Measurements from ENCODE around the gene GREB1L. TPM values are rescaled to one million over a fixed set of nuclear protein-coding genes. Genes with fewer than 3 reads are reported as not detected.
"Not testable (repeated sequence)": the region's sequence is repeated elsewhere in the genome, so short reads cannot be mapped to it uniquely, and the experiment has no call there.

The GREB1L gene
- polyA plus RNA-seq, 1 donor from 2014 or later = 23.3 TPM

GRCh38 chr18:21369597-21369996 is 127.6 kb downstream of the GREB1L start:
- not testable (repeated sequence) for H4K20me1 ChIP-seq (ENCODE audit: insufficient read depth); H3K36me3 ChIP-seq (ENCODE audit: insufficient read depth, low read length); H3K27me3 ChIP-seq (ENCODE audit: insufficient read depth, low read depth, low read length); H3F3A ChIP-seq (ENCODE audit: insufficient read depth, low read length, poor library complexity, severe bottlenecking); H3K4me2 ChIP-seq (ENCODE audit: low read length); H2AFZ ChIP-seq (ENCODE audit: low read depth, low read length); H3K9me2 ChIP-seq (ENCODE audit: insufficient read depth, low read length); H3K4me3 ChIP-seq (ENCODE audit: low read length); H3K27ac ChIP-seq (ENCODE audit: low read length); H3K9ac ChIP-seq (ENCODE audit: low read length); H3K9me3 ChIP-seq (ENCODE audit: low read length)
- H3K79me2 ChIP-seq (replicated peaks; ENCODE audit: insufficient read depth, low read length) = peaks cover 23% of the 10 kb centered on the region

- Histone ChIP-seq H3K36me3 (ENCODE audit: insufficient read depth, low read length) (peaks cover 4% of the 10 kb centered on the region), H4K20me1 (ENCODE audit: insufficient read depth) (no peaks in the 10 kb centered on the region), H3K27me3 (ENCODE audit: insufficient read depth, low read depth, low read length) (no peaks in the 10 kb centered on the region), H3F3A (ENCODE audit: insufficient read depth, low read length, poor library complexity, severe bottlenecking) (no peaks in the 10 kb centered on the region), H3K9me3 (ENCODE audit: low read length) (no peaks in the 10 kb centered on the region), H3K4me2 (ENCODE audit: low read length) (no peak overlapping the region), H3K9ac (ENCODE audit: low read length) (no peak overlapping the region), H3K79me2 (replicated peaks; ENCODE audit: insufficient read depth, low read length) (no peaks in the 10 kb centered on the region), H3K9me2 (ENCODE audit: insufficient read depth, low read length) (no peaks in the 10 kb centered on the region), H3K4me3 (ENCODE audit: low read length) (no peak overlapping the region), H3K27ac (ENCODE audit: low read length) (no peak overlapping the region), H2AFZ (ENCODE audit: low read depth, low read length) (no peak overlapping the region)
- TF ChIP-seq CTCF (IDR thresholded peaks at IDR 0.05; ENCODE audit: poor library complexity, severe bottlenecking) (no peak), MXI1 (conservative IDR thresholded peaks at IDR 0.05; ENCODE audit: poor library complexity, severe bottlenecking) (no peak), RAD21 (conservative IDR thresholded peaks at IDR 0.05) (no peak)
These were observed 141.0 kb downstream of the GREB1L start for GRCh38 chr18:21383031-21383430.

GRCh38 chr18:21386523-21387240 is 144.7 kb downstream of the GREB1L start:
- Histone ChIP-seq H3F3A (ENCODE audit: insufficient read depth, low read length, poor library complexity, severe bottlenecking) (no peaks in the 10 kb centered on the region), H3K9me3 (ENCODE audit: low read length) (no peaks in the 10 kb centered on the region), H3K4me2 (ENCODE audit: low read length) (no peak overlapping the region), H3K9me2 (ENCODE audit: insufficient read depth, low read length) (no peaks in the 10 kb centered on the region), H3K4me3 (ENCODE audit: low read length) (no peak overlapping the region), H3K27me3 (ENCODE audit: insufficient read depth, low read depth, low read length) (no peaks in the 10 kb centered on the region), H2AFZ (ENCODE audit: low read depth, low read length) (no peak overlapping the region), H3K36me3 (ENCODE audit: insufficient read depth, low read length) (peaks cover 4% of the 10 kb centered on the region), H3K9ac (ENCODE audit: low read length) (no peak overlapping the region), H3K27ac (ENCODE audit: low read length) (no peak overlapping the region), H3K79me2 (replicated peaks; ENCODE audit: insufficient read depth, low read length) (no peaks in the 10 kb centered on the region), H4K20me1 (ENCODE audit: insufficient read depth) (no peaks in the 10 kb centered on the region)
- TF ChIP-seq RAD21 (conservative IDR thresholded peaks at IDR 0.05) (no peak), REST (IDR thresholded peaks at IDR 0.05; ENCODE audit: borderline replicate concordance) (no peak), MXI1 (conservative IDR thresholded peaks at IDR 0.05; ENCODE audit: poor library complexity, severe bottlenecking) (no peak), EZH2 (IDR thresholded peaks at IDR 0.05; ENCODE audit: borderline replicate concordance, insufficient read depth, low read length, poor library complexity, severe bottlenecking) (no peak), POLR2AphosphoS5 (IDR thresholded peaks at IDR 0.05) (no peak), CTCF (IDR thresholded peaks at IDR 0.05; ENCODE audit: poor library complexity, severe bottlenecking) (no peak), EP300 (conservative IDR thresholded peaks at IDR 0.05; ENCODE audit: poor library complexity, severe bottlenecking) (no peak), TAF1 (IDR thresholded peaks at IDR 0.05; ENCODE audit: low read depth) (no peak), SMC3 (conservative IDR thresholded peaks at IDR 0.05; ENCODE audit: poor library complexity) (no peak)
